ENCODE results near the gene FOXRED1. TPM values are rescaled to one million over a fixed set of nuclear protein-coding genes. Genes with fewer than 3 reads are reported as not detected.

Gene FOXRED1
- total RNA-seq, 6 experiments from 2014 or later: 10.4 to 15.9 (median 14.9) TPM

DNA sequence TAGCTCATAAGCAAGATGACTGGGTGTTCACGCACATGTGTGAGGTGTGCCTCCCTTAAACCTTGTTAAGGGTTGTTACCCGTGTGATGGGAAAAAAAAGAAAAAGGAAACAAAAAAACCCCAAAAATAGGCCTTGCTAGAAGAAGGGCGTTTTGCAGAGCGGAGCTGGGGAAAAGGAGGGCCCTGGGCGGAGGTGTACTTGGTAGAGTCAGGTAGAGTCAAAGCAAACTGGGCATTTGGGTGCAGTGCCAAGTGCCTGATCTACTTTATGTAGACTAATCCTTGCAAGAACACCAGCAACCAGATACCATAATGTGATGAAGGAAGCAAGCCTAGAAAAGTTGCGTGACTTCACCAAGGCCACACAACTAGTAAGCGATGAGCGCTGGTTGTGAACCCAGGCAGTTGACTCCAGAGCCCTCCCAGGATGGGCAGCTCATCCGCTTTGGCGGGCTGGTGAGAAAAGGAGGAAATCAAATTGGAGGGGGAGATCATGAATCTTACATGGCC lies 12.8 kb downstream of the FOXRED1 start:
- no peak for DNase-seq
- Mint-ChIP-seq H3K27ac (peak overlapping the region; percentile 45; the same call in 1 of the 2 replicates), H3K9me3 (no peaks in the 10 kb centered on the region), H3K4me1 (ENCODE audit: low read depth) (peaks cover 31% of the 10 kb centered on the region), H3K27me3 (ENCODE audit: insufficient read depth) (no peaks in the 10 kb centered on the region; the same call in 1 of the 2 replicates), H3K4me3 (peak overlapping the region; percentile 90), H3K36me3 (ENCODE audit: low read depth) (peaks cover 8% of the 10 kb centered on the region)
- TF ChIP-seq, protein P1, sequence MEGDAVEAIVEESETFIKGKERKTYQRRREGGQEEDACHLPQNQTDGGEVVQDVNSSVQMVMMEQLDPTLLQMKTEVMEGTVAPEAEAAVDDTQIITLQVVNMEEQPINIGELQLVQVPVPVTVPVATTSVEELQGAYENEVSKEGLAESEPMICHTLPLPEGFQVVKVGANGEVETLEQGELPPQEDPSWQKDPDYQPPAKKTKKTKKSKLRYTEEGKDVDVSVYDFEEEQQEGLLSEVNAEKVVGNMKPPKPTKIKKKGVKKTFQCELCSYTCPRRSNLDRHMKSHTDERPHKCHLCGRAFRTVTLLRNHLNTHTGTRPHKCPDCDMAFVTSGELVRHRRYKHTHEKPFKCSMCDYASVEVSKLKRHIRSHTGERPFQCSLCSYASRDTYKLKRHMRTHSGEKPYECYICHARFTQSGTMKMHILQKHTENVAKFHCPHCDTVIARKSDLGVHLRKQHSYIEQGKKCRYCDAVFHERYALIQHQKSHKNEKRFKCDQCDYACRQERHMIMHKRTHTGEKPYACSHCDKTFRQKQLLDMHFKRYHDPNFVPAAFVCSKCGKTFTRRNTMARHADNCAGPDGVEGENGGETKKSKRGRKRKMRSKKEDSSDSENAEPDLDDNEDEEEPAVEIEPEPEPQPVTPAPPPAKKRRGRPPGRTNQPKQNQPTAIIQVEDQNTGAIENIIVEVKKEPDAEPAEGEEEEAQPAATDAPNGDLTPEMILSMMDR (IDR thresholded peaks at IDR 0.05): no peak

DNA sequence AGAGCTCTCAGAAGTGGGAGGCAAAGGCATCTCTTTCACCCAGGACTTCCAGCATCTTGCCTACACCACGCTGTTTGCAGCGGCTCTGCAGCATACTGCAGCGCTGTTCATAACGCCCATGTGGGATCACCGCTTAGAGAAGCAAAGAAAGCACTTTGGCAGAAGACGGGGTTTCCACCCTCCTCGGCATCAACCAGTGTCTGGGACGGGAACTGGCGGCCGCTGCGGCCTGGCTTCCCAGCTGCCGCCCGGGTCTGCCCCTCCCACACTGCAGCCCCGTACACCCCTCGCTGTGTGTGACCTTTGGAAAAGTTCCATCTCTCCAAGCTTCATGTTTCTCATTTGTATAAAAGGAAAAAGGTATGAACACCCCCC lies 13.4 kb downstream of the FOXRED1 start:
- no peaks in the 10 kb centered on the region; the same call in 1 of the 2 replicates for H3K27me3 Mint-ChIP-seq (ENCODE audit: insufficient read depth)
- H3K9me3 Mint-ChIP-seq: no peaks in the 10 kb centered on the region
- peaks cover 8% of the 10 kb centered on the region for H3K36me3 Mint-ChIP-seq (ENCODE audit: low read depth)
- H3K4me1 Mint-ChIP-seq (ENCODE audit: low read depth): peaks cover 31% of the 10 kb centered on the region
- TF ChIP-seq, protein P1 (IDR thresholded peaks at IDR 0.05): no peak
- peak overlapping the region; percentile 90 for H3K4me3 Mint-ChIP-seq
- DNase-seq: peak; percentile 11
- peak overlapping the region; percentile 89 for H3K27ac Mint-ChIP-seq

DNA sequence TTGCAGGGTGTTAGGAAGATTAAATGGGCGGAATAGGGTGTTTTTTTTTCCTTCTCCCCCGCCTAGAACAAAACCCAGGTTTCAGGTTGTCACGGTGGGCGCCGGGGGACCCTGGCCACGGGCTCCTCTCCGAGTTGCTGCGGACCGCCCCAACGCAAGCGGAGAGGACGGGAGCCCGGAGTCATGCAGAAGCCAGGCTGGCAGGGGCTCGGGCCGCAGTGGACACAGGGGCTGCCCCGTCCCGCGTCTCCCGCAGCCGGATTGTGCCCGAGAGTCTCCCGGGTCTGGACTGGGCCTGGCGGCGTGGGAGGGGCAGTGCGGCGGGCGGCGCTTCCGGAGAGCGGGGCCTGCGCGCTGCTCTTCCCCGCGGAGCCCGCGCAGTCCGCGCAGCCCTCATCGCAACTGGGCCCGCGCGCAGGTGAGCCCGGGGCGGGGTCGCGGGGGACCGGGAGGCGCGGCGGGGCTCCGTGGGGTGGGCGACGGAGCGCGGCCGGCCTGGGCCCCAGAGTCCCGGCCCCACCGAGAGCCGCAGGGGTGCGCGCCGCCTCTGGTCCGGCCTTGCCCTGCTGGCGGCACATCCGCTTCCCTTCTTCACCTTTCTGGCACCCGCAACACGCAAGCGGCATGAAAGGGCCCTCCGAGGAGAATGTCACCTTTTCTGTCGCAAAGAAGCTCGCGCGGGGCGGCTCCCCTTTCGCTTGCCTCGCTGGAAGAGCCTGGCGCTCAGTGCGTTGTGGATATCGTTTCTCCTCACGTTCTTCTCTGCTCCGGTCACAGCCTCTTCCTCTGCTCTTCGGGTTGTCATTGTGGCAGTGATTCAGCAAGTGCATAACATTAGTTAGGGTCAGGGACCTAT lies 14.0 kb downstream of the FOXRED1 start, which contains the start of gene TIRAP:
TIRAP (plus strand) TSS at position 358 of the 856 bp plus-strand sequence. CDS start 7,802 bp downstream, outside the sequence.
- Mint-ChIP-seq H3K27me3 (ENCODE audit: insufficient read depth) (no peaks in the 10 kb centered on the region; the same call in 1 of the 2 replicates), H3K27ac (peak within 1 kb of the TSS; percentile 93), H3K36me3 (ENCODE audit: low read depth) (peaks cover 3% of the 10 kb centered on the region), H3K9me3 (no peaks in the 10 kb centered on the region), H3K4me1 (ENCODE audit: low read depth) (peaks cover 31% of the 10 kb centered on the region), H3K4me3 (peak within 1 kb of the TSS; percentile 91)
- peak; percentile 39 for DNase-seq
- TF ChIP-seq, protein P1 (IDR thresholded peaks at IDR 0.05): peak; percentile 15; the same call in 1 of the 2 replicates

DNA sequence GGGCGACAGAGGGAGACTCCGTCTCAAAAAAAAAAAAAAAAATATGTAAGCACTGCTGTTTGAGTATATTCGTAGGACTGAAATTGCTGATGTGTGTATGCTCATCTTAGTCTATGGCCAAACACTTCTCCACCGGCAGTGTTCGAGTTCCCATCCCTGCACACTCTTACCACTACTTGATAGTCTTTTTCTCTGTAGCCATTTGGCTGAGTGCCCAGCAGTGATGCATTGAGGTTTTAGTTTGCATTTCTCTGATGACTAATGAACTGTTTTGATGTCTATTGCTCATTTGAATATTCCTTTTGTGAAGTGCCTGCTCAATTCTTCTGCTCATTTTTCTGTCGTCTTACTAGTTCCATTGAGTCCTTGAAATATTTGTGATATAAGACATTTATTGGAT lies 15.9 kb downstream of the FOXRED1 start:
- Mint-ChIP-seq H3K4me1 (ENCODE audit: low read depth) (peaks cover 31% of the 10 kb centered on the region), H3K27ac (peak overlapping the region; percentile 75), H3K9me3 (no peaks in the 10 kb centered on the region), H3K27me3 (ENCODE audit: insufficient read depth) (no peaks in the 10 kb centered on the region; the same call in 1 of the 2 replicates), H3K36me3 (ENCODE audit: low read depth) (no peaks in the 10 kb centered on the region), H3K4me3 (peak overlapping the region; percentile 68)
- TF ChIP-seq, protein P1 (IDR thresholded peaks at IDR 0.05): no peak
- peak; percentile 96 for DNase-seq

DNA sequence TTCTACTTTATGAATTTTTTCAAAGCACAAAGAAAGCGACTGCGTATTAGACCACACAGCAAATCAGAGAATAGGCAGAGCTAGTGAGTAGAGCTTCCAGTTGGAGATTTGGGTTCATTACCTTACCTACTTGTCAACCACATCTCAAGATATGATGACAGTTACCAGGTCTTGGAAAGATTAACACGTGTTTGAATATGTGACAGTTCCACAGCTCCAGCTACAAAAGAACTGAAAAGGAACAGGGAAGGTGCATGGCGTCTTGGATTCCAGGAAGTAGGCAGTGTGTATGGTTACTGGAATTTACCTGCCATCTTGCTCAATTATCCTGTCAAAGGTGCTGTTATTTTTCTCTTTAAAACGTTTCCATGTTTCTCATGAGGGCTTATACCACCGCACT lies 19.3 kb downstream of the FOXRED1 start:
- no peaks in the 10 kb centered on the region; the same call in 1 of the 2 replicates for H3K27me3 Mint-ChIP-seq (ENCODE audit: insufficient read depth)
- H3K4me1 Mint-ChIP-seq (ENCODE audit: low read depth): peaks cover 16% of the 10 kb centered on the region
- H3K36me3 Mint-ChIP-seq (ENCODE audit: low read depth): no peaks in the 10 kb centered on the region
- H3K4me3 Mint-ChIP-seq: no peak overlapping the region
- no peak for DNase-seq
- H3K9me3 Mint-ChIP-seq: no peaks in the 10 kb centered on the region
- no peak overlapping the region for H3K27ac Mint-ChIP-seq
- TF ChIP-seq, protein P1 (IDR thresholded peaks at IDR 0.05): no peak

Data from HFFc6 (cell line).